Keratinocyte (primary cell): Measurements from ENCODE around the gene ANKS1B. TPM values are rescaled to one million over a fixed set of nuclear protein-coding genes. Genes with fewer than 3 reads are reported as not detected.

Experiments
- DNase-seq: peaks from one replicate; pipeline ENCODE4 v3.0.0-alpha.2; 2011; ENCODE audit warnings: low read depth, missing footprints, low spot score
- FAIRE-seq: peaks from 2 replicates; lab custom pipeline; 2011; peaks lifted over from hg19 to GRCh38; lab: Jason Lieb, UNC
- H2AFZ ChIP-seq: 2 replicates; pipeline ENCODE4 v1.6.0; 2012; ENCODE audit warnings: low read length, control low read depth, inconsistent platforms; ENCODE audit not compliant: control insufficient read depth
- H3K27ac ChIP-seq: 2 replicates; pipeline ENCODE4 v1.5.1; 2011; ENCODE audit warnings: low read length; ENCODE audit not compliant: control insufficient read depth, insufficient read depth
- H3K27me3 ChIP-seq: 3 replicates; pipeline ENCODE4 v1.6.0; 2011; ENCODE audit warnings: low read length; ENCODE audit not compliant: control insufficient read depth, insufficient read depth; ENCODE audit errors: extremely low read depth
- H3K36me3 ChIP-seq, 2 experiments: 2 replicates in 1 of 2; 3 replicates in 1 of 2; pipeline ENCODE4 v1.5.1; 2011; ENCODE audit warnings: low read length in 2 of 2, mild to moderate bottlenecking in 1 of 2; ENCODE audit not compliant: control insufficient read depth in 2 of 2, insufficient read depth in 2 of 2; ENCODE audit errors: extremely low read depth in 1 of 2
- H3K4me1 ChIP-seq: 3 replicates; pipeline ENCODE4 v1.5.1; 2011; ENCODE audit warnings: low read length; ENCODE audit not compliant: control insufficient read depth, insufficient read depth; ENCODE audit errors: extremely low read depth
- H3K4me2 ChIP-seq: 3 replicates; pipeline ENCODE4 v1.6.0; 2011; ENCODE audit warnings: low read depth, low read length; ENCODE audit not compliant: control insufficient read depth, insufficient read depth; ENCODE audit errors: extremely low read depth
- H3K4me3 ChIP-seq, 3 experiments: fragments of 200-600 bp in 1 of 3; sonication (generic) in 1 of 3; 2 replicates in 2 of 3; 3 replicates in 1 of 3; pipeline ENCODE4 v1.5.1; 2011 to 2016; ENCODE audit warnings: low read length in 3 of 3, mild to moderate bottlenecking in 3 of 3, control low read depth in 2 of 3, inconsistent platforms in 1 of 3, low read depth in 1 of 3, mixed read lengths in 1 of 3, mixed run types in 1 of 3, moderate library complexity in 1 of 3; ENCODE audit not compliant: control insufficient read depth in 2 of 3, insufficient read depth in 2 of 3; ENCODE audit errors: extremely low read depth in 1 of 3
- H3K79me2 ChIP-seq: 2 replicates; pipeline ENCODE4 v1.6.0; 2012; ENCODE audit warnings: low read length; ENCODE audit not compliant: control insufficient read depth, insufficient read depth
- H3K9ac ChIP-seq: 3 replicates; pipeline ENCODE4 v1.6.0; 2011; ENCODE audit warnings: low read length; ENCODE audit not compliant: control insufficient read depth, insufficient read depth; ENCODE audit errors: extremely low read depth
- H3K9me1 ChIP-seq: 3 replicates; pipeline ENCODE4 v1.6.0; 2011; ENCODE audit warnings: low read length; ENCODE audit not compliant: control insufficient read depth, insufficient read depth; ENCODE audit errors: extremely low read depth
- H3K9me3 ChIP-seq: 2 replicates; pipeline ENCODE4 v1.5.1; 2012; ENCODE audit warnings: low read depth, low read length; ENCODE audit not compliant: control insufficient read depth
- H4K20me1 ChIP-seq: 3 replicates; pipeline ENCODE4 v1.6.0; 2011; ENCODE audit warnings: low read length; ENCODE audit not compliant: control insufficient read depth, insufficient read depth; ENCODE audit errors: extremely low read depth
- CTCF ChIP-seq, 3 experiments: IDR thresholded peaks in 1 of 3; conservative IDR thresholded peaks in 1 of 3; optimal IDR thresholded peaks in 1 of 3; 2 replicates in 2 of 3; 3 replicates in 1 of 3; pipeline versions ENCODE3 to v1.5.1; 2011; ENCODE audit warnings: low read length in 3 of 3, mild to moderate bottlenecking in 3 of 3, moderate library complexity in 2 of 3, control low read depth in 1 of 3, inconsistent platforms in 1 of 3; ENCODE audit not compliant: insufficient read depth in 2 of 3; ENCODE audit errors: extremely low read depth in 1 of 3
- EZH2 ChIP-seq: IDR thresholded peaks from one replicate; pipeline ENCODE4 v1.6.1; 2012; ENCODE audit warnings: inconsistent platforms, mild to moderate bottlenecking, low read length, moderate library complexity
- dilution Hi-C: fragments of 300-500 bp; cut with MboI; formaldehyde crosslinking; loops from one replicate; pipeline ENCODE4 v1.7.0; 2020; ENCODE audit warnings: low sequenced_read_pairs; ENCODE audit not compliant: extremely low pct_ligation_motif_present
- polyA plus RNA-seq, 5 experiments: library from polyadenylated mRNA; depleted of rRNA in 3 of 5; stranded (reverse) in 3 of 5; stranded (forward) in 1 of 5; unstranded in 1 of 5; fragments of >200 nt; gene quantifications; 1 replicate in 1 of 5; 2 replicates in 3 of 5; 3 replicates in 1 of 5; pipeline versions ENCODE4 v1.2.1 to v1.2.3, GENCODE V29; 2011 to 2012; ENCODE audit warnings: missing spikeins in 2 of 5, low read depth in 1 of 5, low replicate concordance in 1 of 5

ANKS1B gene
- polyA plus RNA-seq, 1 donor (not counting 4 experiments of a cell fraction or from before 2014, with no cell fraction given), result not detected

GRCh38 chr12:99983456-99984258 lies 1.1 kb downstream of the ANKS1B start:
- H3K79me2 ChIP-seq, result no peaks in the 10 kb centered on the region
- peaks cover 2% of the 10 kb centered on the region for H3K9me1 ChIP-seq
- FAIRE-seq (no peak), DNase-seq (no peak)
- no peak overlapping the region for H3K4me3 ChIP-seq
- peaks cover 4% of the 10 kb centered on the region for H3K4me1 ChIP-seq
- TF ChIP-seq CTCF (optimal IDR thresholded peaks at IDR 0.05 in 1 of 3, IDR thresholded peaks at IDR 0.05 in 1 of 3, conservative IDR thresholded peaks at IDR 0.05 in 1 of 3; ENCODE audit: extremely low read depth in 1 of 3, insufficient read depth in 2 of 3, low read length in 3 of 3) (no peak), EZH2 (peak; percentile 40)
- no peaks in the 10 kb centered on the region for H4K20me1 ChIP-seq
- H2AFZ ChIP-seq, result no peak overlapping the region
- no peak overlapping the region for H3K9ac ChIP-seq
- H3K27ac ChIP-seq, result no peak overlapping the region
- peak overlapping the region; percentile 22 for H3K4me2 ChIP-seq
- H3K9me3 ChIP-seq, result no peaks in the 10 kb centered on the region
- dilution Hi-C loops, result no loop called here
- no peaks in the 10 kb centered on the region for H3K36me3 ChIP-seq
- H3K27me3 ChIP-seq, result peaks cover 21% of the 10 kb centered on the region

- no peak for DNase-seq
Observed at GRCh38 chr12:99981639-99982190, 3.0 kb downstream of the ANKS1B start.

More at GRCh38 chr12:99981639-99982190, 3.0 kb downstream of the ANKS1B start:
- H3K27ac ChIP-seq, result no peak overlapping the region
- H3K36me3 ChIP-seq, result no peaks in the 10 kb centered on the region
- H2AFZ ChIP-seq, result no peak overlapping the region
- H3K79me2 ChIP-seq, result no peaks in the 10 kb centered on the region
- H3K4me3 ChIP-seq, result no peak overlapping the region
- H3K9me3 ChIP-seq, result no peaks in the 10 kb centered on the region
- H3K4me2 ChIP-seq, result no peak overlapping the region
- peaks cover 2% of the 10 kb centered on the region for H3K9me1 ChIP-seq
- peaks cover 4% of the 10 kb centered on the region for H3K4me1 ChIP-seq
- TF ChIP-seq CTCF (optimal IDR thresholded peaks at IDR 0.05 in 1 of 3, IDR thresholded peaks at IDR 0.05 in 1 of 3, conservative IDR thresholded peaks at IDR 0.05 in 1 of 3; ENCODE audit: extremely low read depth in 1 of 3, insufficient read depth in 2 of 3, low read length in 3 of 3), result no peak
- no peak for TF ChIP-seq EZH2
- H4K20me1 ChIP-seq, result no peaks in the 10 kb centered on the region
- peaks cover 21% of the 10 kb centered on the region for H3K27me3 ChIP-seq
- H3K9ac ChIP-seq, result no peak overlapping the region
- FAIRE-seq, result no peak
- dilution Hi-C loops, result no loop called here
